GM12892 (cell line): ENCODE measurements around the gene PCED1B.

Source experiments
- POLR2A ChIP-seq: IDR thresholded peaks from 2 replicates; pipeline ENCODE4 v1.6.1; 2011; ENCODE audit warnings: low read depth, low read length, control low read depth
- POLR2AphosphoS5 ChIP-seq: IDR thresholded peaks from 2 replicates; pipeline ENCODE4 v1.6.1; 2011; ENCODE audit warnings: low read depth, low read length, control low read depth
- TAF1 ChIP-seq: IDR thresholded peaks from 2 replicates; pipeline ENCODE4 v1.6.1; 2011; ENCODE audit warnings: low read depth, mild to moderate bottlenecking, control low read depth, low read length, borderline replicate concordance

- TF ChIP-seq POLR2AphosphoS5 (no peak), POLR2A (no peak), TAF1 (no peak)
Measured at GRCh38 chr12:47158792-47159191, 79.4 kb downstream of the PCED1B start.
